ENCODE results near the gene METAP1D. TPM values are rescaled to one million over a fixed set of nuclear protein-coding genes. Genes with fewer than 3 reads are reported as not detected.

METAP1D gene
- total and polyA plus RNA-seq, 2 of the 4 experiments (the other 2 are of a cell fraction): 3.4 to 5.5 TPM

DNA sequence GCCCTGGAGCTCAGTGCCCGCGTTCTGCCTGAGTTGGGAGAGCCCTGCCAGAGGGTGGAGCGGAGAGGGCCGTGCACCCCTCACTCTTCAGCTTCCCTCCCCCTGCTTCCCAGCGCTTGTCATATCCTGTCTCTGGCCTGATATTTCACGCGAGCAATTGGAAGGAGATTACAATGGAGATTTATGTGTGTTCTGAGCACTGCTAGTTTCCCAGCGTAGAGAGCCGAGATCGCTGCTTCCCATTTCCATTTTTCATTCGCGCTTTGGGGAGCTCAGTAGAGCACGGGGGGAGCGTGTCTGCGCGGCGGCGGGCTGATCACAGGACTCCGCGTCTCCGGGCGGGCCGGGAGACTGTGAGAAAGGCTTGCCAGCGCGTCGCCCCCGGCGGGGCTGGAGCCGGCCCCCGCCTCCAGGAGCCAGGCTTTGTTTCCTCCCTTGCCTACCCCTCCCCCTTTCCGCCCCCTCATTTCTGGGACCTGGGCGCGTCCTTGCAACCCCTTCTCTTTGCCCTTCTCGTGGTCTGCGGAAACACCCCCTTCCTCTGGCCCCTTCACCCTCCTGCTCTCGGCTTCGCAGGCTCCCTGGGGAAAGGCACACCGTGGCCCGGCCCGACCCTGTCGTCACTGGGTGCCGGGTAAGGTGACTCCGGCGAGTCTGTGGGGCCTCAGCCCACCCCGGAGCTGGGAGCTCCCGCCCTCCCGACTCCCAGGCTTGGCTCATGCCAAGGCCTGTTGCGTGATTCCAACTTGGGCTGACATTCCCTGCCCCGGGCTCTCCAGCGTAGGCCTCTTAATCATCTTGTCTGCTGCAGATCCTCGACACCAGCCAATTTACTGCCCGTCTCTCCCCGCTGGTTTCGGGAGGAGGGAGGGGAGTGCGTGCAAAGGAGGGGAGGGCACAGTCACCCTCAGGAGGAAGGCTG, 97.1 kb downstream of the METAP1D start (continued):
- TF ChIP-seq CEBPB (IDR thresholded peaks at IDR 0.05; ENCODE audit: low read depth, low read length) (no peak), CHD1 (IDR thresholded peaks at IDR 0.05; ENCODE audit: low read depth, low read length) (no peak), RFX5 (IDR thresholded peaks at IDR 0.05; ENCODE audit: low read depth, low read length) (no peak)

DNA sequence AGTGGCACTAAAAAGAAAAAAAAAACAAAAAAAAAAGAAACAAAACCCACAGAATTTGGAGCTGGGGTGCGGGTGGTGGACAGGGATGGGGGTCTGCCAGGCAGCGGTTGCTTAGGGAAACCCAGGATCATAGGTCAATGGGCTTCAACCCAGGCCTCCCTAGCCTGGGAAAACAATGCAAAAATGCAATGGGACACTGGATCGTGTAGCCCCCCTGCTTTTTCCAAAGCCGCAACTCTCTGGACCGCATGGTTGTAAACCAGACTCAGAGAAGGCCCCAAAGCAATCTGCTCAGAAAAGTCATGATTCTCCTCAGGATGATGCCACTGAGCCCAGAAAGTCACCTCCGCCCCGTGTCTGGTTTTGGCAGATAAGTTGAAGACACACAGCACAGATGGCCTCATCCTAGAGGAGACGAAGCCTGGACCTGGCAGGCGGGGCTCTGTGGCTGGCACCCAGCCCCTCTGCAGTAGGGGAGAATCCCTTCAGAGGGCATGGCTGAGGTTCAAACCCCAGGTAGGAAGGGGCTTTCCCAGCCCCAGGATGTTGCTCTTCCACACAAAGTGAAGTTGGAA, 97.9 kb downstream of the METAP1D start:
- POLR2A ChIA-PET (ENCODE audit: unreplicated experiment): no interaction called here
- Histone ChIP-seq H3K9me1 (ENCODE audit: insufficient read depth, low read length) (peaks cover 5% of the 10 kb centered on the region), H2BK5ac (ENCODE audit: low read depth, low read length, poor library complexity, severe bottlenecking) (no peak overlapping the region), H3K4me3 (ENCODE audit: insufficient read depth, low read depth, low read length) (no peak overlapping the region), H3K4me2 (ENCODE audit: low read depth, low read length) (no peak overlapping the region; the same call in 1 of the 2 replicates), H2BK15ac (ENCODE audit: low read depth, low read length) (no peak overlapping the region; the same call in 2 of the 3 replicates), H2BK120ac (ENCODE audit: low read depth, low read length) (0 out of 2 replicates have a peak overlapping the region, but pooled peaks have one; percentile 14), H3K4me1 (ENCODE audit: control insufficient read depth, insufficient read depth, low read length) (peaks cover 14% of the 10 kb centered on the region), H3K14ac (replicated peaks; ENCODE audit: low read depth, low read length) (no peak overlapping the region), H3K4ac (ENCODE audit: low read depth, low read length) (peak overlapping the region; percentile 36; the same call in 1 of the 2 replicates), H4K8ac (ENCODE audit: low read depth in 2 of 2, low read length in 2 of 2) (no peak overlapping the region), H3K23ac (ENCODE audit: low read depth, low read length) (no peak overlapping the region), H3K36me3 (ENCODE audit: control insufficient read depth, insufficient read depth, low read length) (no peaks in the 10 kb centered on the region), H2AK9ac (replicated peaks; ENCODE audit: low read depth, low read length, poor library complexity) (no peak overlapping the region), H4K5ac (ENCODE audit: low read depth, low read length) (no peak overlapping the region), H3K9ac (ENCODE audit: low read depth, low read length) (no peak overlapping the region), H3K79me1 (ENCODE audit: low read depth in 1 of 2, low read length in 2 of 2) (no peaks in the 10 kb centered on the region), H3K27ac (ENCODE audit: insufficient read depth, low read length) (no peak overlapping the region), H3K18ac (ENCODE audit: low read depth, low read length) (no peak overlapping the region), H2AK5ac (ENCODE audit: low read depth, low read length) (no peak overlapping the region), H4K91ac (ENCODE audit: insufficient read depth, low read depth, low read length) (0 out of 2 replicates have a peak overlapping the region, but pooled peaks have one; percentile 19), H3K27me3 (ENCODE audit: control insufficient read depth, insufficient read depth, low read length) (peaks cover 25% of the 10 kb centered on the region), H3K56ac (ENCODE audit: extremely low read depth, insufficient read depth, low read length) (no peak overlapping the region), H2BK20ac (ENCODE audit: low read depth, low read length) (0 out of 2 replicates have a peak overlapping the region, but pooled peaks have one; percentile 8), H3K9me3 (ENCODE audit: control insufficient read depth, insufficient read depth, low read length) (no peaks in the 10 kb centered on the region), H4K20me1 (ENCODE audit: insufficient read depth, low read length) (no peaks in the 10 kb centered on the region; the same call in 1 of the 2 replicates), H2AFZ (replicated peaks; ENCODE audit: low read length, poor library complexity) (peak overlapping the region; percentile 85)
- TF ChIP-seq FOS (IDR thresholded peaks at IDR 0.05; ENCODE audit: low read depth, low read length) (no peak), BHLHE40 (IDR thresholded peaks at IDR 0.05; ENCODE audit: low read depth, low read length) (no peak), NFE2L2 (IDR thresholded peaks at IDR 0.05; ENCODE audit: low read depth, low read length) (no peak), SMC3 (IDR thresholded peaks at IDR 0.05; ENCODE audit: low read depth, low read length) (no peak)
- ATAC-seq (ENCODE audit: low read depth): no peak
- CTCF ChIA-PET: no interaction called here
- in situ Hi-C loops (cut with MboI; ENCODE audit: low sequenced_read_pairs): no loop called here
- DNase-seq: no peak
- BruUV-seq (replicated peaks): no TSS peak
- WGBS, 2 experiments (ENCODE audit: extremely low coverage in 2 of 2, insufficient read length in 1 of 2): 88% methylated on average over 4 of the region's 9 CpGs; no CpG with 5 or more reads in 1 of the 2 experiments
- dilution Hi-C loops (cut with HindIII; ENCODE audit: low sequenced_read_pairs, unreplicated experiment): no loop called here
- intact Hi-C loops (cut with micrococcal nuclease): no loop called here
